ENCODE results near the gene CAT.
A peak's percentile ranks its signal among the peaks of the same experiment; 100 is the strongest.
"Not testable (repeated sequence)": the region's sequence is repeated elsewhere in the genome, so short reads cannot be mapped to it uniquely, and the experiment has no call there.

Gene CAT

DNA sequence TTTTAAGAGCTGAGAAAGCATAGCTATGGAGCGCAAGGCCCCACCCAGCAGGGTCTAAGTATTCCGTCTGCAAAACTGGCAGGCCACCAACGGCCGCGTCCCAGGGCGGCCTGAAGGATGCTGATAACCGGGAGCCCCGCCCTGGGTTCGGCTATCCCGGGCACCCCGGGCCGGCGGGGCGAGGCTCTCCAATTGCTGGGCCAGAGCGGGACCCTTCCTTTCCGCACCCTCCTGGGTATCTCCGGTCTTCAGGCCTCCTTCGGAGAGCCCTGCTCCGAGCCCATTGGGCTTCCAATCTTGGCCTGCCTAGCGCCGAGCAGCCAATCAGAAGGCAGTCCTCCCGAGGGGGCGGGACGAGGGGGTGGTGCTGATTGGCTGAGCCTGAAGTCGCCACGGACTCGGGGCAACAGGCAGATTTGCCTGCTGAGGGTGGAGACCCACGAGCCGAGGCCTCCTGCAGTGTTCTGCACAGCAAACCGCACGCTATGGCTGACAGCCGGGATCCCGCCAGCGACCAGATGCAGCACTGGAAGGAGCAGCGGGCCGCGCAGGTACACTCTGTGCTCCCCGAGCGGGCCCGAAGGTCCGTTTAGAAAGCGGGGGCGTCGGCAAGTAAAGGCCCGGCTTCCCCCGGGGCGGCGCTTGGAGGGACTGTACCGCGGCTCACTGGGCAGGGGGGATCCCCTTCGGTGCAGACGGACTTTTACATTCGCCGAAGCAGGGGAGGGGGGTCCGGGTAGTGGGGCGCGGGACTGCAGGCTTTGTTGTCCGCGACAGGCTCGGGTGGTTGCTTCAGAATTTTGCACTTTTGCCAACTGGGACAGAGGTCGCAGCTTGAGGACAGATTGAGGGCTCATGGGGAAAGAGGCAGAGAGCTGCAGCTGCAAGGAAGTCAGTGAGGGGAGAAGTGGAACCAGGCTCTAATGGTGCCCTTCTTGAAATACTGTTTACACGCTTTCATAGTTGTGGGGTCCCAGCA, at the start of gene CAT:
CAT (plus strand) TSS at position 406 of the 979 bp plus-strand sequence; CDS start at position 486, 80 bp downstream.
- peak; percentile 94 for DNase-seq (ENCODE audit: low read depth)

DNA sequence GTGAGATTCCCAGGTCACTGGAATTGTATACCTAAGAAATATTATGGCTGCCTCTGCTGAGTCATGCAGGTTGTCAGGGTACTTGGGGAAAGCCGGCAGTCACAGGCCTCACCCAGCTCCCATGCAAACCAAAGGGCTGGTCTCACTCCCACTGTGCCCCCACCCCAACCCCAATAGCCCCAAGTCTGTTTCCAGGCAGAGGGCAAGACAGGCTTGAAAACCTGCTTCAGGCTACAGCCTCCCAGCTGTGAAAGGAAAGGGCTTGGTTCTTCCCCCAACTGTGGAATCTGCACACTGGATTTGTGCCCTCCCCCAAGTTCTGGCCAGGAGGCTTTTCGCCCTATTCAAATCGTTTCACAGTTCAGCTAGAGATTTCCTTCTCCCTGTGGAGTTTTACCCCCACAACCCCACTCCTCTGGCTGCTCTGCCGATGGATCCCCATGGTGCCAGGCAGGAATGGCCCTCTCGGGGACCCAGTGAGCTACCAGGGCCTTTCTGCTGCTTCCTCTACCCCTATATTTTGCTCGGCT, 43.9 kb upstream of the CAT start:
- no peak for DNase-seq (ENCODE audit: low read depth)

DNA sequence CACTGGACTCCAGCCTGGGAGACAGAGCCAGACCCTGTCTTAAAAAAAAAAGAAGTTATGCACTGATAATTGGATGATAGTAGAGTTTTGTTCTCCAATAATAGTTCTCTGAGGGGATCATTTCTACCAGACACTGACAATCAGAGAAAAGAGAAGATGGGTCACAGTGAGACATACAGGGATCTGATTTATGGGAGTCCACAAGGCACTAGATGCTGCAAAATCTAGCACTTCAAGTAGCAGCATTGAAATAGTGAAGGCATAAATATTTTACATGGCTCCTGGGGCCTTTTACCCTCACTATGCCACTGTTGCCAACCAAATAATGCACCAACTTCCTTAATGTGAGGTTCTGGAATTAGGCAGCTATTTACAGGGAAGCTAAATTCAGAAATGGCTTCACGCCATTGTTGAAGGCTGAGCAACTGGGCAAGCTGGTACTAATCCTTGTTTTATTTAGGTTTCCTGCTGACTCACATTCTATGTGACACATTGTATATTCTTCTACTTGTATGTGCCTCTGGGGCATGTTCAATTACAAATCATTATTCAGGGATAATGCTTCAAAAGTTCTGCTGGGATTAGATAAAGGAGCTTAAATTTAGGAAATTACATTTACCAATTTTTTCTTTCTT, 42.7 kb upstream of the CAT start:
- no peak for DNase-seq (ENCODE audit: low read depth)

DNA sequence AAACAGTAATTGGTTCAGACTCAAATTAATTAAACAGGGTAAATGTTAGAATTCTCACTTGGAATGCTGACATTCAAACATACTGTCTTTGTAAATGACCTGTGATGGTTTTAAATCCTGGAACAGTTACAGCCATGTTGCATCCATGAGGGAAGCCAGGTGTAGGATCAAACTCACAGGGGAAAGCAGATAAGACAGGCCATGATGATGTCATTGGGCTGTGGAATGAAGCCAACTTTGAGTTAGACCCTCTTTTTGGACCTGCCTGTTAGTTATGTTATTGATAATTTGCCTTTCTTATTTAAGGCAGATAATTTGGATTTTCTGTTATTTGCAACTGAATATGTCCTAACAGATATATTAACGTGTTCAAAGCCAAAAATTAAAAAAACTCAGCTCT, 41.6 kb upstream of the CAT start:
- no peak for DNase-seq (ENCODE audit: low read depth)

DNA sequence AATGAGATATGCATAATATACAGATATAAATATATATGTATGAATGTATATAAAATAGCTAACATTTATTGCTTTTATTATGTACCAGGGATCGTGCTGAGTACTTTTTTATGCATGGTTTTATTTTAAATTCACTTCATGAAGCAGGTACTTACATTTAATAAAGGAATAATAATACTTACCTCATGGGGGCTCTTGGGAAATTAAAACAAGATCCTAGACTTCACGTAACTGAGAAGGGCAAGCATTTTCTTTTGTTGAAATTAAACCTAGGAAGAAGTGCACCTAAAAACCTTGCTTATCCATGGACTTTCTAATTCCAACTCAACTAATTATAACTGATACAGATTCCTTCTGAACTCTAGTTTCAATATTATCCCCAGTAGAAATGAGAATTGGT, 40.9 kb upstream of the CAT start:
- no peak for DNase-seq (ENCODE audit: low read depth)

DNA sequence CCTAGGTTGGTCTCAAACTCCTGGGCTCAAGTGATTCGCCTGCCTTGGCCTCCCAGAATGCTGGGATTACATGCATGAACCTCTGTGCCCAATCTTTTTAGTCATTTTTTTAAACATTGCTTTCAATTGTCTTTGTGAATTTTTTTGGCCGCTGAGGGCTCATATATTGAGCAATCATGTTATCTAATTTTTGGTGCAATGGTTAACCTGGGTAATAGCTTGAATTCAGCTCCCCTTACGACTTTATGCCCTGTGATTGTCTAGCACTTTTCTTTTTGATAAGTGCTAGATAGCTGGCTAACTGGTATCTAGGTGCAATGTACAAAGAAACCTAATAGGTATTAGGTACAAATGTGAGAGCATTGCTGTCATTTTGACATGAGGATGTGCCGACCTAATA, 35.3 kb upstream of the CAT start:
- no peak for DNase-seq (ENCODE audit: low read depth)

DNA sequence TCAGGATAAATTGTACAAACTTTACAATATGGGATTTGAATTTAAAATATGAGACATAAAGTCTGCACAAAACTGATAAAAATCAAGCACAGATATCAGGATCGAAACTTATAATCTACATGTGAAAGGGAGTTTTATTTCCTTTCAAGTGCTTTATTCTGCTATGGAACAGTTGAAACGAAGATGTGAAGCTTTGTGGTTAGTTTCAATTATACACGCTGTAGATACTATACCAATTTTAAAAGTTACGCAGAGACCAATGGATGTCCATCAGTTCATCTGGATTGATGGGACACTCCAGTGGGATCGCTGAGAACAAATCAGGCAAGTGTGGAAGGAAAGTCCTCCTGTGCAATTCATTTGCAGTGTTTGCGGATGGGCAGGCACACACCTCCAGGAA, 34.5 kb upstream of the CAT start:
- no peak for DNase-seq (ENCODE audit: low read depth)

DNA sequence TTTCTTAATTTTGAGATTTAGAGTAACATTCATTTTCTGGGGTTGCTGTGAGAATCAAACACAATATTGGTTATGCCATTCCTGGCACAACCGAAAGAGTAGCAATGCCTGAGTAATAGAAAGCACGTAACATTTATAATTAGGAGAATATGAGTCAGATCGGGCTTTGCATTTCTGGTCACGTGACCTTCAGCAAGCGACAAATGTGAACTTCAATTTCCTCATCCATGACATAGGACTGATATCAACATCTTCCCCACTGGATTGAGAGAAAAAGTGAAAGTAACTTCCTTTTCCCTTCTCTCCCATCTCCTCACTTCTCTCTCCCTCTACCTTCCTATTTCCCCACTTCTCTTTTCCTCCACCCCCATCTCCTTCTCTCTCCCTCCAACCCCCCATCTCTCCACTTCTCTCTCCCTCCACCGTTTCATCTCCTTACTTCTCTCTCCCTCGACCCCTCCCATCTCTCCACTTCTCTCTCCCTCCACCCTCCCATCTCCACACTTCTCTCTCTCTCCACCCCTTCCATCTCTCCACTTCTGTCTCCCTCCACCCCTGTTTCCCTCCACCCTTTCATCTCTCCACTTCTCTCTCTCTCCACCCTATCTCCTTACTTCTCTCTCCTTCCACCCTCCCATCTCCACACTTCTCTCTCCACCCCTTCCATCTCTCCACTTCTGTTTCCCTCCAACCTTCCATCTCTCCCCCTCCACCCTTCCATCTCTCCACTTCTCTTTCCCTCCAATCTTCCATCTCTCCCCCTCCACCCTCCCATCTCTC, 33.5 kb upstream of the CAT start:
- DNase-seq (ENCODE audit: low read depth): no peak

DNA sequence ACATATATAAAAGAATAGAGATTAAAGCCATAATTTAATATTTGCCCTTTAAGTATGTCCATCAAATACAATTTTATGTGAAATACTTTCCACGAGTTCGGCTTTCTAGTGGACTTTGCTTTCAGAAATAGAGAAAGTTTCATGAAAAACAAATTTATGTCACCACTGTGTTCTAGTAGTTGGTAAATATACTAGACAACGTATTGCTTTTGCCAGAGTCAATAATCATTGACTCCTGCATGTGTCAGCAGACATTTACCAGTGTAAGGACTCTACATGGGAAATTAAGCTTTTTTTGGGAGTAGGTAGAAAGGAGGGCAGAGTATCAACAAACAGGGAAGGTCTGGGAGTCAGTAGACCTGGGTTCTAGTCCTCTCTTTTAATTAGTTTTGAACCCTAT, 32.3 kb upstream of the CAT start:
- no peak for DNase-seq (ENCODE audit: low read depth)

DNA sequence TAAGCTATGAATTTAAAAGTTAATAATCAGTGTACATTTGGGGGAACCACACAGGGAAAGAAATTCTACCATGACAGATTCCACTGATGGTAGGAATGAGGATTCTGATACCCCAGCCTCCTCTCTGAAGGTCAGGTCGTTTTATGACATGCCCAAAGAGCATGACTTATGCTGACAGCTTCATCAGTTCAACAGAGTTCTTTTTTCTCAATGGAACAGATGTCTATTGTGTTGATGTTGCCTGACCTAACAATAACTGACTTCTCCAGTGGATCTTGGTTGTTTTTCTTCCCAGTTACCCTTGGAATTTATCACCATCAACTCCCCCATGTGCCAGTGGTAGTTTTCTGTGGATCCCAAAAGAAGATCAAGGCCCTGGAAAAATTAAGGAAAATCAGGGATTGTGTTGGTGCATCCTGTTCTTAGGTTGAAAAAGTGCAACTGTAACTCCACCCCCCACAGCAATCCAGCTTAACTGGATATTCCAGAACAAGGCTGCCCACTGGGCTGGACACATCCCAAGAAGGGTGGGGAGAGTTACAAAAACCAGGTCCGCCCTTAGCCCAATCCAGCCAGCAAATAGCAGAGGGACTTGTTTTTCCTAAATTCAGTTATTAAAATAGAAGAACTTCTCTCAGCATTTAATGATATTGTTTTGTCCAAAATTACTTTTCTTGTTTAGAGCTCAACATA, 31.5 kb upstream of the CAT start:
- no peak for DNase-seq (ENCODE audit: low read depth)

DNA sequence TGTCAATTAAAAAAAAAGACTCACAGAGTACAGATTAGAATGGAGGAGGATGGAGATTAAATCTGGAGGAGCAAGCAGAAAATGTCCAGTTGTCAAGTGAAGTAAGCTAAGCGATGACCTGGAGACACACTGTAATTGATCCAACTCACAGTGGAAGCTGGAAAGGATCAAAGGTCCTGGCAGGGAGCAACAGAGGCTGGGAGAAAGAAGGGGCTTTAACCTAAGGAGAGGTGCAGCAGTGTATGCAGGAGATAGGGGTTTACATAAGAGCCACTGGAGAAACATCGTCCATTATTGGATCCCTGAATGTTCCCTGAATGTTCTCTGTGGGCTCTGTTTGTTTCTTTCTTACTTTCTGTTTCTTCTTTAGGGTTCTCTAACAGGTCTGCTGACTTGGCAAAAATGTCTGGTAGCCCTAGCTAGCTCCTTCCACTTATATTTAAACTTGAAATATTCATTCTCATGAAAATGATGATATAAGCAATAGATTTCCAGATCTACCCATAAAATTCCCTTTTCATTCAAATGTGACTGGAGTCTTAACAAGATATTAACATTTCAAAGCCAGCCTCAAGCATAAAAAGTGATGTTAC, 30.1 kb upstream of the CAT start:
- DNase-seq (ENCODE audit: low read depth): no peak

DNA sequence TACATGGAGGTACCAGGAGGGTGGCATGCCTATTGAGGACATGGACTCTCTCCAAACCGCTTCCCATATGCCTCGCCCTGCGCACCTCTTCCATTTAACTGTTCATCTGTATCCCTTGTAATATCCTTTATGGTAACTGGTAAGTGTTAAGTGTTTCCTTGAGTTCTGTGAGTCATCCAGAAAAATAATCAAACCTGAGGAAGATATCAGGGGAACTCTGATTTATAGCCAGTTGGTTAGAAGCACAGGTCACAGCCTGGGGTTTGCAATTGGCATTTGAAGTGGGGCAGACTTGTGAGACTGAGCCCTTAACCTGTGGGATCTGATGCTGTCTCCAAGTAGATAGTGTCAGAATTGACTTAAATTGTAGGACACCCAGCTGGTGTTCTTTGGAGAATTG, 27.6 kb upstream of the CAT start:
- DNase-seq (ENCODE audit: low read depth): no peak

DNA sequence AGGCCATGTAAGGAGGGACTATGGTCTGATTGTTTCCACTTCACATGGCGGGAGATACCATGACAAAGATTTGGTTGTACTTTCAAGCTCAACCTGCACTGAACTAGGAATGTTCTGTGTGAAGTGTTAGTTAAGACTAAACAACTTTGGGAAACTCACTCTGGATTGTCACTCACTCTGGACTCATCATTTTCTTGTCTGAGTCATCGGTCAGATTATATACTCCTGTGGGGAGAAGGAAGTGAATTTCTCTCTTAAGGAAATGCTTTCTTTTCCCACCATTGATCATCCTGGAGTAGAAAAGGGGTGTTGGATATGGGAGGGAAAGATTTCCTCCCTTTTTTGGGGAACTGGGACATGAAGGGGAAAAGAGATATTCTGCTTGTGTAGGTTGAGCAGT, 26.9 kb upstream of the CAT start:
- DNase-seq (ENCODE audit: low read depth): no peak

DNA sequence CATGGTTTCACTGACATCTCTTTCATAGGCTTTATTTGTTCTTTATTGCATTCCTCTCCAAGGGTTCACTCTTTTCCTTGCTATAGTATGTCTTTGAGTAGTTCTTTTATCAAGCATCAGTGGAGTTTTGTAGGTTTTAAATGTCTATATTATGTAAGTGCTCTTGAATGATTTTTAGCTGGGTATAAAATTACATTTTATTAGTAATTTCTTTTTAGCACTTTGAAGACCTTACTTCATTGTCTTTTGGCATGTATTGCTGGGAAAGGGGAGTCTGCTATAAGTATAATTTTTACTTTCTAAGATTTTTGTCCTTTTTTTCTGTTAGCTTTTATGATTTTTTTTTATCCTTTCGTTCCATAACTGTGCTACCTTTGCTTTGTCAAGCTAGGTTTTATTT, 25.5 kb upstream of the CAT start:
- DNase-seq (ENCODE audit: low read depth): no peak

DNA sequence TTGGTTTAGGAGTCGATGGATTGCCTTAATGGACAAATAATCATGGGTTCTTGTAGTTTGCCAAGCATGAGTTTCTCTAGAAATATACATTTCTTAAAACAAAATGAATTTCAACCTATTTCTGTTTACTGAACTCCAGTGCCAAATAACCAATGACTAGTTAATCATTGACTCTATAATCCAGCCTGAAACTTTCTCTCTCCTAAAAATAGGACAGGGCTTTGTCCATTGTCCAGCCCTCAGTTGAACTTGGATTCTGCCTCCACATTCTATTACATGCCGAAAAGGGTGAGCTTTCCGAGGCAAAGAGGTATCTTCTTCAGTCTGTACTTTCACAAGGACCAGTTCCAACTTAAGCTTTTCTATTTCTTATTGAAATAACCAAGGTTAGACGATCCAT, 23.2 kb upstream of the CAT start:
- DNase-seq (ENCODE audit: low read depth): no peak

DNA sequence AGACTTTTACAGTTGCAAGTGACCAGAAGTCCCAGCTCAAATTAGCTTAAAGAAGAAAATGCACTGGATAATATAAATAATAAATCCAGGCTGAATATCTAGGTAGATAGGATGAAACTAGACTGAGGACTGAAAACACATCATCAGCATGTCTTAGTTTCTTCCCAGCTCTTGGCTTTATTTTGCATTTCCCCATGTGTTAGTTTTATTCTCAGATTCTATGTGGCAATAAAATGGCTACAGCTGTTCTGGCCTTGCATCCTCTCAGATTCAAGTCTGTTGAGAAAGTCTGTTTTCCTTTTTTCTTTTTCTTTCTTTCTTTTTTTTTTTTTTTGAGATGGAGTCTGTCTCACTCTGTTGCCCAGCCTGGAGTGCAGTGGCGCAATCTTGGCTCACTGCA, 22.6 kb upstream of the CAT start:
- no peak for DNase-seq (ENCODE audit: low read depth)

DNA sequence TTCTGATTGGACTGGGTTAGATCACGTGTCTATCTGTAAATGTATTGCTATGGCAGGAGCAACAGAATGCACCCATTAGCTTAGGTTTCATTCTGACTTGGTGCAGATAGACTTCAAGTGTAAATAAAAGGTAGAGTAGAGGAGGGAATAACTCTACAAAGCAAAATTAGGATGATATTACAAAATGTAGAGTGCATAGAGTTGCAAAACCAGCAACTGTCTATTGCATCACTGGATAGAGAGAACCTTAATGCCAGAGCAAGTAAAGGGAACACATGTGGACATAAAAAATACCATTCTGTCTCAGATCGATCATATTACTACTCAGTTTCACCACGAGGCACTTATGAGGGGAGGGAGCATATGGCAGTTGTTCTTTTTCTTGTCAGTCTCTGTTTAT, 22.0 kb upstream of the CAT start:
- no peak for DNase-seq (ENCODE audit: low read depth)

DNA sequence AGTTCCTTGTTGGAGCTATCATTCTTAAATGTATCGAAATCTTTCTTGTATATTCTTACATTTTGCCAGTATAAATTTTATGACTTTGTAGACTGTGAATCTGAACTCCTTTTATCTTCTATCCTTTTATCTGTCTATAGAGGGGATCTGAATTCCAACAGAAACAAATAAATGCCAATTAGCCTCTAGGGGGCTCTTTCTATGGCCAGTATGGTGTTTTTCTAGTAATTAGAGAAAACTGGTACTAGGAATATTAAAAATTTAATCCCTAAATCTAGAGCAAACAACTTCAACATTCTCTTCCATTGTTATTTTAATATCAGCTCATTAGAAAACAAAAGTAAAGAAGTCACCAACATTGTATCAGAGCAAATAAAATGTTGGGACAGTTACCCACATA, 21.5 kb upstream of the CAT start:
- no peak for DNase-seq (ENCODE audit: low read depth)

DNA sequence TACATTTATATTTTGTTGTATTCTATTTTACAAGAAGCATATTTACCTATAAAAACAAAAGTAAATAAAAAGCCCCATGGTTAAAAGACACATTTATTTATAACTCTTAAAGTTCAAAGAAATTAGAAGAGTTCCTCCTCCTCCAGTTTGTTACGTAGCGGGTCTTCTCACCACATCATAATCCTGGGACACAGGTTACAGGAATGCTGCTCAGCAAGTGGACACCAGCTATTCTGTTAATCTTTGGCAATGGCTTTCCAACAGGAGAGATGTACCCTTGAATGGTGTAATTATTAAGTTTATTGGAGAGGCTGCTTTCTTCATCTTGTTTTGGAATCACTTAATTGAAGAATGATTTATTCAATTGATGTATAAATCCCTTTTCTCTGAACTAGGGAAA, 19.6 kb upstream of the CAT start:
- DNase-seq (ENCODE audit: low read depth): no peak

DNA sequence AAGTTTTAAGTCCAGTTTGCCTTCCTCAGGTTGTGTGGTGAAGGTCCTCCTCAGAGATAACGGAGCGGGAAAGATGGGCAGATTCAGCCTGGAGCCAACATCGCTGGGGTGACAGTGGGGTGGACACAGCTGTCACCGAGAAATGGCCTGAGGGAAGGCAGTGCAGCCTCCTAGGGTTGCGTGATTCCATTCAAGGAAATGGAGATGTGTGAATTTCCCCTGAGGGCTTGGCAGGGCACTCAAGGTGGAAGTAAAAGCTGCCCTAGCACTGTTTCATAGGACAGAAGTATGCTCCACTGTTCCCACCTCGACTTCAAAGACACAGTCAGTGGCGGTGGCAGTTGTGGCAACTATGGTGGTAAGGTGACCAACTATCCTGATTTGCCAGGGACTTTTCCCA, 15.4 kb upstream of the CAT start:
- no peak for DNase-seq (ENCODE audit: low read depth)

DNA sequence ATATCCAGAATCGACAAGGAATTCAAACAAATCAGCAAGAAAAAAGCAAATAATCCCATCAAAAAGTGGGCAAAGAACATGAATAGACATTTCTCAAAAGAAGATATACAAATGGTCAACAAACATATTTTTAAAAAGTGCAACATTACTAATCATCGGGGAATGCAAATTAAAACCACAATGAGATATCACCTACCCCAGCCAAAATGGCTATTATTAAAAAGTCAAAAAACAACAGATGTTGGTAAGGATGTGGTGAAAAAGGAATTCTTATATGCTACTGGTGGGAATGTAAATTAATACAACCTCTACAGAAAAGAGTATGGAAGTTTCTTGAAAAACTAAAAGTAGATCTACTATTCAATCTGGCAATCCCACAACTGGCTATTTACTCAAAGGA, 13.9 kb upstream of the CAT start:
- DNase-seq (ENCODE audit: low read depth): not testable (repeated sequence)

DNA sequence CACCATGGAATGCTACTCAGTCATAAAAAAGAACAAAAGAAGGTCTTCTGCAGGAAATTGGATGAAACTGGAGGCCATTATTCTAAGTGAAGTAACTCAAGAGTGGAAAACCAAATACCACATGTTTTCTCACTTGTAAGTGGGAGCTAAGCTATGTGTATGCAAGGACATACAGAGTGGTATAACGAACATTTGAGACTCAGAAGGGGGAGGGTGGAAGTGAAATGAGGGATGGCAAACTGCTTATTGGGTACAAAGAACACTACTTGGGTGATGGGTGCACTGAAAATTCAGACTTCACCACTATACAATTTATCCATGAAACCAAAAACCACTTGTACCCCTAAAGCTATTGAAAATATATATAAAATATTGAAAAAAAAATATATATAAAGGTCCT, 13.4 kb upstream of the CAT start:
- DNase-seq (ENCODE audit: low read depth): no peak

Data from activated T-helper 1 cell treated with Interleukin-2 at 50 U/mL for 16 hours (primary cell).